ENCODE measurements around the gene C6orf15.
"Not testable (repeated sequence)": the region's sequence is repeated elsewhere in the genome, so short reads cannot be mapped to it uniquely, and the experiment has no call there.

- TF ChIP-seq SP1 (IDR thresholded peaks at IDR 0.05; ENCODE audit: low read depth, low read length); CHD2 (IDR thresholded peaks at IDR 0.05; ENCODE audit: low read length); CTCF (IDR thresholded peaks at IDR 0.05; ENCODE audit: control extremely low read depth in 1 of 3, insufficient read depth in 1 of 3, low read depth in 1 of 3, low read length in 3 of 3); JUND (IDR thresholded peaks at IDR 0.05; ENCODE audit: low read length); POLR2AphosphoS5 (IDR thresholded peaks at IDR 0.05; ENCODE audit: low read depth, low read length); TEAD4 (IDR thresholded peaks at IDR 0.05; ENCODE audit: low read depth, low read length); BRCA1 (IDR thresholded peaks at IDR 0.05; ENCODE audit: low read depth, low read length); POLR2A (IDR thresholded peaks at IDR 0.05; ENCODE audit: control extremely low read depth in 1 of 2, low read depth in 2 of 2, low read length in 2 of 2); ATF2 (IDR thresholded peaks at IDR 0.05; ENCODE audit: low read length); EGR1 (IDR thresholded peaks at IDR 0.05; ENCODE audit: borderline replicate concordance, low read depth, low read length): not testable (repeated sequence)
These were observed 44.3 kb downstream of the C6orf15 start for GRCh38 chr6:31067891-31068668.

All from H1 (cell line).